ENCODE results near the gene TUBB6.

Gene TUBB6

DNA sequence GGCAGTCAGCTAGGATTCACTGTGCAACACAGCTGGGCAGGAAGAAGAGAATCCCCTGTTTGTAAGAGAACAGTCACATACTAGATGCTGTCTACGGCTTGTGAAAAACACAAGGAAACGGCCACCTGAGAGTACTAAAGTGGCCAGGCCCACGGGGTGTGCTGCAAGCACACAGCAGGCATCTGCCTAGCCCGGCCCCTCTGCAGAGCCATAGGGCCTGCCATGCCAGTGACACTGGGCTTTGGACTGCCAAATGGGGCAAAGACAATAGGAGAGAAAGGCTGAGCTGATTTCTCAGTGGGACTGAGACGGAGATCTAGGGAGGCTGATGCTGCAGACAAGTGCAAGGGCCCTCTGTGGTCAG, 10.3 kb downstream of the TUBB6 start:
- H3K9me3 ChIP-seq (ENCODE audit: control insufficient read depth, low read length), result no peaks in the 10 kb centered on the region
- peaks cover 55% of the 10 kb centered on the region for H3K4me1 ChIP-seq (ENCODE audit: control insufficient read depth, insufficient read depth, low read length)
- H3K4me3 ChIP-seq (ENCODE audit: low read length), result peak overlapping the region; percentile 35
- peaks cover 91% of the 10 kb centered on the region for H3K36me3 ChIP-seq (ENCODE audit: control insufficient read depth, insufficient read depth, low read length, severe bottlenecking)
- H3K27me3 ChIP-seq (replicated peaks; ENCODE audit: control insufficient read depth, insufficient read depth, low read length), result no peaks in the 10 kb centered on the region
- no peak for DNase-seq (ENCODE audit: low read depth)
- H3K9ac ChIP-seq (ENCODE audit: low read length), result peak overlapping the region; percentile 56

GRCh38 chr18:12318857-12319256, 10.8 kb downstream of the TUBB6 start:
- Histone ChIP-seq H3K4me3 (ENCODE audit: low read length) (no peak overlapping the region), H3K9ac (ENCODE audit: low read length) (peak overlapping the region; percentile 56), H3K9me3 (ENCODE audit: control insufficient read depth, low read length) (no peaks in the 10 kb centered on the region), H3K27me3 (replicated peaks; ENCODE audit: control insufficient read depth, insufficient read depth, low read length) (no peaks in the 10 kb centered on the region), H3K36me3 (ENCODE audit: control insufficient read depth, insufficient read depth, low read length, severe bottlenecking) (peaks cover 90% of the 10 kb centered on the region), H3K4me1 (ENCODE audit: control insufficient read depth, insufficient read depth, low read length) (peaks cover 50% of the 10 kb centered on the region)
- DNase-seq (ENCODE audit: low read depth), result no peak

- Histone ChIP-seq H3K36me3 (ENCODE audit: control insufficient read depth, insufficient read depth, low read length, severe bottlenecking) (peaks cover 89% of the 10 kb centered on the region), H3K9me3 (ENCODE audit: control insufficient read depth, low read length) (no peaks in the 10 kb centered on the region), H3K9ac (ENCODE audit: low read length) (no peak overlapping the region), H3K4me3 (ENCODE audit: low read length) (no peak overlapping the region), H3K27me3 (replicated peaks; ENCODE audit: control insufficient read depth, insufficient read depth, low read length) (no peaks in the 10 kb centered on the region), H3K4me1 (ENCODE audit: control insufficient read depth, insufficient read depth, low read length) (peaks cover 26% of the 10 kb centered on the region)
- peak; percentile 49 for DNase-seq (ENCODE audit: low read depth)
These were observed 13.3 kb downstream of the TUBB6 start for GRCh38 chr18:12321333-12321732.

DNA sequence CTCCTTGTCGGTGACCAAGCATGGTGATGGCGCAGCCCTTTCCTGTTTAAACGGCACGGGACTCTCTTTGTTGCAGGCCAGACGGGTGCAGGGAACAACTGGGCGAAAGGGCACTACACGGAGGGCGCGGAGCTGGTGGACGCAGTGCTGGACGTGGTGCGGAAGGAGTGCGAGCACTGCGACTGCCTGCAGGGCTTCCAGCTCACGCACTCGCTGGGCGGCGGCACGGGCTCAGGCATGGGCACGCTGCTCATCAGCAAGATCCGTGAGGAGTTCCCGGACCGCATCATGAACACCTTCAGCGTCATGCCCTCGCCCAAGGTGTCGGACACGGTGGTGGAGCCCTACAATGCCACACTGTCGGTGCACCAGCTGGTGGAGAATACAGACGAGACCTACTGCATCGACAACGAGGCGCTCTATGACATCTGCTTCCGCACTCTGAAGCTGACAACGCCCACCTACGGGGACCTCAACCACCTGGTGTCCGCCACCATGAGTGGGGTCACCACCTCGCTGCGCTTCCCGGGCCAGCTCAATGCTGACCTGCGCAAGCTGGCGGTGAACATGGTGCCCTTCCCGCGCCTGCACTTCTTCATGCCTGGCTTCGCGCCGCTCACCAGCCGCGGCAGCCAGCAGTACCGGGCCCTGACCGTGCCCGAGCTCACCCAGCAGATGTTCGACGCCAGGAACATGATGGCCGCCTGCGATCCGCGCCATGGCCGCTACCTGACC, 17.1 kb downstream of the TUBB6 start:
- no peaks in the 10 kb centered on the region for H3K9me3 ChIP-seq (ENCODE audit: control insufficient read depth, low read length)
- H3K27me3 ChIP-seq (replicated peaks; ENCODE audit: control insufficient read depth, insufficient read depth, low read length), result no peaks in the 10 kb centered on the region
- H3K9ac ChIP-seq (ENCODE audit: low read length), result no peak overlapping the region
- DNase-seq (ENCODE audit: low read depth), result no peak
- peaks cover 19% of the 10 kb centered on the region for H3K4me1 ChIP-seq (ENCODE audit: control insufficient read depth, insufficient read depth, low read length)
- H3K4me3 ChIP-seq (ENCODE audit: low read length), result no peak overlapping the region
- H3K36me3 ChIP-seq (ENCODE audit: control insufficient read depth, insufficient read depth, low read length, severe bottlenecking), result peaks cover 89% of the 10 kb centered on the region

GRCh38 chr18:12325726-12326245, 17.7 kb downstream of the TUBB6 start:
- Histone ChIP-seq H3K9ac (ENCODE audit: low read length) (no peak overlapping the region), H3K27me3 (replicated peaks; ENCODE audit: control insufficient read depth, insufficient read depth, low read length) (no peaks in the 10 kb centered on the region), H3K4me3 (ENCODE audit: low read length) (no peak overlapping the region), H3K36me3 (ENCODE audit: control insufficient read depth, insufficient read depth, low read length, severe bottlenecking) (peaks cover 83% of the 10 kb centered on the region), H3K4me1 (ENCODE audit: control insufficient read depth, insufficient read depth, low read length) (peaks cover 19% of the 10 kb centered on the region), H3K9me3 (ENCODE audit: control insufficient read depth, low read length) (no peaks in the 10 kb centered on the region)
- no peak for DNase-seq (ENCODE audit: low read depth)

GRCh38 chr18:12326711-12327460, 18.8 kb downstream of the TUBB6 start:
- Histone ChIP-seq H3K27me3 (replicated peaks; ENCODE audit: control insufficient read depth, insufficient read depth, low read length) (no peaks in the 10 kb centered on the region), H3K4me3 (ENCODE audit: low read length) (no peak overlapping the region), H3K4me1 (ENCODE audit: control insufficient read depth, insufficient read depth, low read length) (peaks cover 19% of the 10 kb centered on the region), H3K9me3 (ENCODE audit: control insufficient read depth, low read length) (no peaks in the 10 kb centered on the region), H3K9ac (ENCODE audit: low read length) (peak overlapping the region; percentile 21), H3K36me3 (ENCODE audit: control insufficient read depth, insufficient read depth, low read length, severe bottlenecking) (peaks cover 78% of the 10 kb centered on the region)
- no peak for DNase-seq (ENCODE audit: low read depth)

DNA sequence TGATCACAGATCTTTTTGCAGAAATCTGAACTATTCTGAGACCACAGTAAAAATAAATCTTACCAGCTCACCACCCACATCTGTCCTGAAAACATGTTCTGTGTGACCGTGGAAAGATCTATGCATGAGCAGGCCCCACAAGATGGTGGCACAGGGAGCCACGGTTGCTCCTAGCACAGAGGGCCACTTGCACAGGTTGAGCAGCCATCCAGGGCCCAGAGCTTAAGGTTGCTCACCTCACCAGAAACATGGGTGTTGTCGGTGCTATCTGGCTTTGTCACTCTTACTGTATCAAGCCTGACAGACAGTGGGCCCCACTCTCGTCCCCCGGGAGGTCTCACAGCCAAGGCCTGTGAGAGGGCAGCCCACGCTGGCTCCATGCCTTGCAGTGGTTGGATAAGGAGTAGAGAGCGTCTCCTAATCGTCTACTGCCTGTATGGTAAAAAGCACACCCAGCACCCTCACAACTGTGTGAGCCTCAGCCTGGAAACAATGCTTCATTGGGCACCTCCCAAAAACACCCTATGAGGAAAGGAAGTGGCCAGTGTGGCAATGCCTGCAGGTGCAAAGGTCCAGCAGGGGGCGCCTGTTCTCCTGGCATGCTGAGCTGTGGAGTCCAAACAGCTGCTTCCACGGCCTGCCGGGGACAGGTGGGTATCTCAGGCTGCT, 19.6 kb downstream of the TUBB6 start:
- Histone ChIP-seq H3K9ac (ENCODE audit: low read length) (peak overlapping the region; percentile 21), H3K4me1 (ENCODE audit: control insufficient read depth, insufficient read depth, low read length) (peaks cover 19% of the 10 kb centered on the region), H3K4me3 (ENCODE audit: low read length) (no peak overlapping the region), H3K36me3 (ENCODE audit: control insufficient read depth, insufficient read depth, low read length, severe bottlenecking) (peaks cover 70% of the 10 kb centered on the region), H3K9me3 (ENCODE audit: control insufficient read depth, low read length) (no peaks in the 10 kb centered on the region), H3K27me3 (replicated peaks; ENCODE audit: control insufficient read depth, insufficient read depth, low read length) (no peaks in the 10 kb centered on the region)
- peak; percentile 78 for DNase-seq (ENCODE audit: low read depth)

- H3K9ac ChIP-seq (ENCODE audit: low read length), result no peak overlapping the region
- no peak overlapping the region for H3K4me3 ChIP-seq (ENCODE audit: low read length)
- H3K9me3 ChIP-seq (ENCODE audit: control insufficient read depth, low read length), result no peaks in the 10 kb centered on the region
- H3K27me3 ChIP-seq (replicated peaks; ENCODE audit: control insufficient read depth, insufficient read depth, low read length), result no peaks in the 10 kb centered on the region
- peaks cover 19% of the 10 kb centered on the region for H3K4me1 ChIP-seq (ENCODE audit: control insufficient read depth, insufficient read depth, low read length)
- peaks cover 64% of the 10 kb centered on the region for H3K36me3 ChIP-seq (ENCODE audit: control insufficient read depth, insufficient read depth, low read length, severe bottlenecking)
- no peak for DNase-seq (ENCODE audit: low read depth)
These were observed 20.3 kb downstream of the TUBB6 start for GRCh38 chr18:12328179-12328823.

- H3K27me3 ChIP-seq (replicated peaks; ENCODE audit: control insufficient read depth, insufficient read depth, low read length), result no peaks in the 10 kb centered on the region
- no peak overlapping the region for H3K9ac ChIP-seq (ENCODE audit: low read length)
- peaks cover 65% of the 10 kb centered on the region for H3K36me3 ChIP-seq (ENCODE audit: control insufficient read depth, insufficient read depth, low read length, severe bottlenecking)
- H3K4me1 ChIP-seq (ENCODE audit: control insufficient read depth, insufficient read depth, low read length), result peaks cover 19% of the 10 kb centered on the region
- H3K9me3 ChIP-seq (ENCODE audit: control insufficient read depth, low read length), result no peaks in the 10 kb centered on the region
- DNase-seq (ENCODE audit: low read depth), result no peak
- no peak overlapping the region for H3K4me3 ChIP-seq (ENCODE audit: low read length)
These were observed 21.2 kb downstream of the TUBB6 start for GRCh38 chr18:12329125-12329698.

DNA sequence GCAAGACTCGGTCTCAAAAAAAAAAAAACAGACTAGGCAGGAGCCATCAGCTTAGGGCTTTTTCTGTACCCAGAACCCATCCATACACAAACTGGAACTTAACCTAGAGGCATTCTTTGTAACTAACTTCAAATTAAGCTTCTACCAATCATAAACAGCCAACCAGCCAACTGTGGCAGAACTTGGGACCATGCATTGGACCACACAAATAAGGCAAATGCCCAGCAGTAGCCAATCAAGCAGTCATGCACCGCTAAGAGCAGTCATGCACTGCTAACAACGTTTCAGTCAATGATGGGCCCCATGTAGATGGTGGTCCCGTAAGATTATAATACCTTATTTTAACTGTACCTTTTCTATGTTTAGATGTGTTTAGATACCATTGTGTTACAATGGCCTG, 22.7 kb downstream of the TUBB6 start:
- H3K9ac ChIP-seq (ENCODE audit: low read length), result no peak overlapping the region
- H3K36me3 ChIP-seq (ENCODE audit: control insufficient read depth, insufficient read depth, low read length, severe bottlenecking), result peaks cover 68% of the 10 kb centered on the region
- no peaks in the 10 kb centered on the region for H3K27me3 ChIP-seq (replicated peaks; ENCODE audit: control insufficient read depth, insufficient read depth, low read length)
- no peak overlapping the region for H3K4me3 ChIP-seq (ENCODE audit: low read length)
- DNase-seq (ENCODE audit: low read depth), result no peak
- H3K4me1 ChIP-seq (ENCODE audit: control insufficient read depth, insufficient read depth, low read length), result peaks cover 26% of the 10 kb centered on the region
- H3K9me3 ChIP-seq (ENCODE audit: control insufficient read depth, low read length), result no peaks in the 10 kb centered on the region

Data from adipocyte (in vitro differentiated cells).